Activated CD8-positive, alpha-beta T cell treated with anti-CD3 and anti-CD28 coated beads for 36 hours (primary cell): ENCODE measurements around the gene PRR14. TPM values are rescaled to one million over a fixed set of nuclear protein-coding genes. Genes with fewer than 3 reads are reported as not detected.

Experiments
- ATAC-seq: fragments of 200-7000 bp; cut with Tn5 transposase; one replicate; pipeline ENCODE4 v1.10.0; 2021; ENCODE audit warnings: mild to moderate bottlenecking, moderate library complexity
- CTCF ChIA-PET: fragments of 350-600 bp; sonication (Branson Sonifier 250); formaldehyde crosslinking; loops from one replicate; lab custom pipeline; 2021; ENCODE audit warnings: antibody characterized with exemption; lab: Charles Lee
- POLR2A ChIA-PET: fragments of 350-600 bp; sonication (Branson Sonifier 250); formaldehyde crosslinking; loops from one replicate; lab custom pipeline; 2021; ENCODE audit warnings: antibody characterized with exemption; lab: Charles Lee
- DNase-seq: peaks from one replicate; pipeline ENCODE4 v3.0.0-alpha.2; 2020
- H3K27ac Mint-ChIP-seq: one replicate; pipeline ENCODE4 v1.8.0; 2021; ENCODE audit warnings: mild to moderate bottlenecking, mixed read lengths
- H3K27me3 Mint-ChIP-seq: one replicate; pipeline ENCODE4 v1.8.0; 2021; ENCODE audit warnings: mixed read lengths
- H3K36me3 Mint-ChIP-seq: one replicate; pipeline ENCODE4 v1.8.0; 2021; ENCODE audit warnings: low read depth, mixed read lengths
- H3K4me1 Mint-ChIP-seq: one replicate; pipeline ENCODE4 v1.8.0; 2021; ENCODE audit warnings: low read depth, mixed read lengths
- H3K4me3 Mint-ChIP-seq: one replicate; pipeline ENCODE4 v1.8.0; 2021; ENCODE audit warnings: mild to moderate bottlenecking, moderate library complexity, mixed read lengths
- H3K9me3 Mint-ChIP-seq: one replicate; pipeline ENCODE4 v1.8.0; 2021; ENCODE audit warnings: mixed read lengths
- CTCF ChIP-seq: fragments of 200-600 bp; IDR thresholded peaks from one replicate; pipeline ENCODE4 v1.8.0; 2022; ENCODE audit warnings: antibody characterized with exemption, mild to moderate bottlenecking
- intact Hi-C: fragments of 100-400 bp; cut with micrococcal nuclease; formaldehyde crosslinking; loops from one replicate; pipeline ENCODE4 v1.10.0; 2022
- total RNA-seq, 2 experiments: library from RNA; stranded (reverse); gene quantifications; one replicate each; pipeline ENCODE4 v1.2.3, GENCODE V29; 2021

PRR14 gene
- total RNA-seq, 2 experiments from 2014 or later, result 74.0 to 76.6 TPM

DNA sequence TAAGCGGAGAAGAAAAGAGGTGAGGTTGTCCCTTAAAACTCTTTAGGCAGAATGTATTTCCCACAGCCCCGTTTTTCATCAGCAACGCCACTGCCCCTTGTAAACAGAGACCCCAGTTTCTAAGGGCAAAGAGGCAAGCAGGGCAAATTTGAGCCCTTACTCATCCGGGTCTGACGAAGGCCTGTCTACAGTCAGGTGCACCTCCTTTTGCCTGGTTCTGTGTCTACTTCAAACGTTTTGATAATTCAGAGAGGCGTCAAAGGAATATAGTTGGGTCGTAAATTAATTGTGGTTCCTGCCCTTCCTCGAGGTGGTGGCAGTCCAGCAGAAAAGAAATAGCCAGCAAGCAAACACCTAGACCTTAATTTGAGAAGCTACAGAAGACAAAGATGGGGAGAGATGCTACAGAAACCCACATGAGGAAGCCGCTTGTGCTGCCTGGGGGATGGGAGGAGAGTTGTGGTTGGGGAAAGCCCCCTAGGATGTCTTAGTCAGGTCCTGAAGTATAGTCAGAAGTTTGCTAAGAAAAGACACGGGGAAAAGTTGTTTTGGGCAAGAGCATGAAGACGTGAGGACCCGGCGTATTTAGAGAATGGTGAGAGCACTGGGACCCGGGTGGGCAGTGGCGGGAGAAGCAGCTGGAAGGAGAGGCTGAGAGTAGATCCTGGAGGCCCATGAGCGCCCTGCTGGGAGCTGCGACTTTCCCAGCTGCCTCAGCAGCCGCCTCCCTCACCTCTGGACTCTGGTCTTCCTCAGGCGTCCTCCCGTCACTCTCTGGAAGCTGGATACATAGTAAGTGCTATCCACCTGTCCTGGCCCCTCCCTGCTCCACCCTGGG lies 9.9 kb downstream of the PRR14 start:
- Mint-ChIP-seq H3K4me1 (peaks cover 57% of the 10 kb centered on the region), H3K27ac (peak overlapping the region; percentile 98), H3K4me3 (peak overlapping the region; percentile 91), H3K27me3 (no peaks in the 10 kb centered on the region), H3K36me3 (peaks cover 61% of the 10 kb centered on the region), H3K9me3 (no peaks in the 10 kb centered on the region)
- ATAC-seq (peak; percentile 7), DNase-seq (peak; percentile 95)
- POLR2A ChIA-PET, result interaction anchor here (0.9 to 4.1 kb wide), 17 partner anchors 9 to 298 kb away, joined by 3 to 36 read pairs (median 4); partner anchors contain the start of genes PRR14, SRCAP and ZNF688
- no peak for TF ChIP-seq CTCF
- CTCF ChIA-PET, result interaction anchor here (0.7 to 4.6 kb wide), 8 partner anchors 10 to 482 kb away, joined by 3 to 67 read pairs (median 4); partner anchors contain the start of gene PRR14
- intact Hi-C loops, result loop anchor here (1.0 kb wide), 1 partner anchor 34 kb away; no protein-coding TSS in a partner anchor

DNA sequence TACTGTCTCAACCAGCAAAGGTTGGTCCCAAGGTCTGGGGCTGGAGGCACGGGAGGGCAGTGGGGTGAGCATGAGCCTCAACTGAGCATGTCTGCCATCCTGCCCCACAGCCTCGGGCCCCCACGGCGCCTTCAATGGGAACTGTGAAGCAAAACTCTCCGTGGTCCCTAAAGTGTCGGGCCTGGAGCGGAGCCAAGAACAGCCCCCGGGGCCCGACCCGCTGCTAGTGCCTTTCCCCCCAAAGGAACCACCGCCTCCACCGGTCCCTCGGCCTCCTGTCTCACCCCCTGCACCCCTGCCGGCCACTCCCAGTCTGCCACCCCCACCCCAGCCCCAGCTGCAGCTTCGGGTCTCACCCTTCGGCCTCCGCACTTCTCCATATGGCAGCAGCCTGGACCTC lies 11.7 kb downstream of the PRR14 start:
- Mint-ChIP-seq H3K9me3 (no peaks in the 10 kb centered on the region), H3K27ac (peak overlapping the region; percentile 98), H3K4me1 (peaks cover 42% of the 10 kb centered on the region), H3K36me3 (peaks cover 60% of the 10 kb centered on the region), H3K4me3 (peak overlapping the region; percentile 91), H3K27me3 (no peaks in the 10 kb centered on the region)
- TF ChIP-seq CTCF, result no peak
- intact Hi-C loops, result no loop called here
- ChIA-PET CTCF (interaction anchor here (1.0 to 4.6 kb wide), 3 partner anchors 21 to 34 kb away, joined by 4 to 67 read pairs (median 38); no protein-coding TSS in a partner anchor), POLR2A (interaction anchor here (4.1 kb wide), 1 partner anchor 31 kb away, joined by 20 read pairs; no protein-coding TSS in a partner anchor)
- ATAC-seq, result no peak
- no peak for DNase-seq

- ChIA-PET CTCF (interaction anchor here (1.1 to 4.6 kb wide), 2 partner anchors 31 to 34 kb away, joined by 4 to 25 read pairs; no protein-coding TSS in a partner anchor), POLR2A (interaction anchor here (1.1 to 3.2 kb wide), 5 partner anchors 9 to 48 kb away, joined by 3 to 11 read pairs (median 3); no protein-coding TSS in a partner anchor)
- intact Hi-C loops, result no loop called here
- Mint-ChIP-seq H3K27me3 (no peaks in the 10 kb centered on the region), H3K36me3 (peaks cover 63% of the 10 kb centered on the region), H3K4me3 (peak overlapping the region; percentile 16), H3K4me1 (peaks cover 39% of the 10 kb centered on the region), H3K27ac (peak overlapping the region; percentile 98), H3K9me3 (no peaks in the 10 kb centered on the region)
- DNase-seq (no peak), ATAC-seq (no peak)
- no peak for TF ChIP-seq CTCF
Measured at GRCh38 chr16:30663038-30663437, 12.3 kb downstream of the PRR14 start.

GRCh38 chr16:30663820-30664219 lies 13.1 kb downstream of the PRR14 start:
- peaks cover 66% of the 10 kb centered on the region for H3K36me3 Mint-ChIP-seq
- ChIA-PET CTCF (interaction anchor here (1.1 to 4.6 kb wide), 2 partner anchors 30 to 34 kb away, joined by 4 to 25 read pairs; no protein-coding TSS in a partner anchor), POLR2A (interaction anchor here (1.1 to 3.2 kb wide), 5 partner anchors 8 to 48 kb away, joined by 3 to 11 read pairs (median 3); no protein-coding TSS in a partner anchor)
- H3K27ac Mint-ChIP-seq, result peak overlapping the region; percentile 98
- TF ChIP-seq CTCF, result no peak
- H3K4me1 Mint-ChIP-seq, result peaks cover 39% of the 10 kb centered on the region
- no peak for ATAC-seq
- DNase-seq, result no peak
- H3K27me3 Mint-ChIP-seq, result no peaks in the 10 kb centered on the region
- H3K4me3 Mint-ChIP-seq, result peak overlapping the region; percentile 16
- intact Hi-C loops, result no loop called here
- no peaks in the 10 kb centered on the region for H3K9me3 Mint-ChIP-seq
